IPS-15b (cell line): ENCODE results near the gene PXK.
"Not testable (repeated sequence)": the region's sequence is repeated elsewhere in the genome, so short reads cannot be mapped to it uniquely, and the experiment has no call there.

Source experiments
- H3K27me3 ChIP-seq: one replicate; pipeline ENCODE4 v1.6.1; 2013; ENCODE audit warnings: low read length; ENCODE audit not compliant: control insufficient read depth, insufficient read depth
- H3K36me3 ChIP-seq: one replicate; pipeline ENCODE4 v1.6.1; 2013; ENCODE audit warnings: low read length; ENCODE audit not compliant: control insufficient read depth, insufficient read depth
- H3K4me1 ChIP-seq: one replicate; pipeline ENCODE4 v1.6.1; 2013; ENCODE audit warnings: mild to moderate bottlenecking, low read length; ENCODE audit not compliant: control insufficient read depth, insufficient read depth
- H3K4me3 ChIP-seq: one replicate; pipeline ENCODE4 v1.5.1; 2013; ENCODE audit warnings: low read depth, low read length
- H3K9ac ChIP-seq: one replicate; pipeline ENCODE4 v1.6.1; 2013; ENCODE audit warnings: low read depth, mild to moderate bottlenecking, low read length
- H3K9me3 ChIP-seq: one replicate; pipeline ENCODE4 v1.6.1; 2013; ENCODE audit warnings: mild to moderate bottlenecking, low read length; ENCODE audit not compliant: control insufficient read depth, insufficient read depth

The PXK gene

DNA sequence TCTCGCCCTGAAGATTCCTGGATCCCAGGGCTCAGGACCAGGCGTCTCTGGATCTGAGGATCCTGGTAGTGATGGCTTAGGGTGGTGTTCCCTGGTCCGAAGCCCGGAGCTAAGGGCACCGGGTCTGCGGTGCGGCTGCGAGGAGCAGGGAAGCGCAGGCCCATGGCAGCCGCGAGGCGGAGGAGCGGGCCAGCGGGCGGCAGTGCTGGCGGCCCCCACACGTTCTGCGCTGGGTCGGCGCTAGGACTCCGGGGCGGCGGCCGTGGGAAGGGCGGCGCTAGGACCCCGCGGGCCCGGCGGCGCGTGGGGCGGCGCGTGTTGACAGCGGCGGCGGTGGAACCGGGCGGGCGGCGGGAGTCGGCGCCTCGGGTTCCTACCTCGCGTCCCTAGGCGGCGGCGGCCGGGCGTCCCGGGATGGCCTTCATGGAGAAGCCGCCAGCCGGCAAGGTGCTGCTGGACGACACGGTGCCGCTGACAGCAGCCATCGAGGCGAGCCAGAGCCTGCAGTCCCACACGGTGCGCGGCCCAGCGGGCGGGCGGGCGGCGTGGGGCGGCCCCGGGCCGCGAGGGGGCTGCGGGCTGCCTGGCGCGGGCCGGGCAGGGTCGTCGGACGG is at the start of gene PXK:
Gene PXK (plus strand): TSS at position 318 of the 614 bp plus-strand sequence. CDS start 97 bp downstream, at position 415.
- Histone ChIP-seq H3K4me1 (peaks cover 3% of the 10 kb centered on the region), H3K9me3 (no peaks in the 10 kb centered on the region), H3K36me3 (no peaks in the 10 kb centered on the region), H3K4me3 (peak within 1 kb of the TSS; percentile 71), H3K27me3 (peaks cover 26% of the 10 kb centered on the region), H3K9ac (peak within 1 kb of the TSS; percentile 54)

DNA sequence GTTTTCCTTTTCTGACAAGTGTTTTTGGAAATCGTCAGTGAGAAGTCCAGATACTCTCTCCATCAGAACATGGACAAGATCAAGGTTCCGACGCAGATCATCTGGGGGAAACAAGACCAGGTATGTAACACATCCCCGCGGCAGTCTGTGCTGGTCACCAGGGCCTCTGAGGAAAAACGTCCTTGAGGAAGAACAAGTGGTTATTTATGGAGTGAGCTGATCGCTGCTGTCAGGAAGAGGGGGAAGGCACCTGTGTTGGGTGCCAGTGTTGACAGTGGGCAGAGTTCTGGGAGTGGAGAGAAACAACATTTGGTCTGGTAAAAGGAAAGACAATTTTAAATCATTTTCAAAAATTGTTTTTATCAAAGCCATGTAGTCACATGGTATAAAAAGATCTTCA is 47.4 kb upstream of the PXK start:
- Histone ChIP-seq H3K9ac (no peak overlapping the region), H3K9me3 (no peaks in the 10 kb centered on the region)

GRCh38 chr3:58287354-58287753 is 45.3 kb upstream of the PXK start:
- H3K4me1 ChIP-seq: no peaks in the 10 kb centered on the region
- no peaks in the 10 kb centered on the region for H3K9me3 ChIP-seq
- no peaks in the 10 kb centered on the region for H3K36me3 ChIP-seq
- no peak overlapping the region for H3K4me3 ChIP-seq
- H3K27me3 ChIP-seq: no peaks in the 10 kb centered on the region
- no peak overlapping the region for H3K9ac ChIP-seq

More for the DNA sequence above, 47.4 kb upstream of the PXK start:
- Histone ChIP-seq H3K4me1 (no peaks in the 10 kb centered on the region), H3K36me3 (no peaks in the 10 kb centered on the region), H3K27me3 (no peaks in the 10 kb centered on the region), H3K4me3 (no peak overlapping the region)

DNA sequence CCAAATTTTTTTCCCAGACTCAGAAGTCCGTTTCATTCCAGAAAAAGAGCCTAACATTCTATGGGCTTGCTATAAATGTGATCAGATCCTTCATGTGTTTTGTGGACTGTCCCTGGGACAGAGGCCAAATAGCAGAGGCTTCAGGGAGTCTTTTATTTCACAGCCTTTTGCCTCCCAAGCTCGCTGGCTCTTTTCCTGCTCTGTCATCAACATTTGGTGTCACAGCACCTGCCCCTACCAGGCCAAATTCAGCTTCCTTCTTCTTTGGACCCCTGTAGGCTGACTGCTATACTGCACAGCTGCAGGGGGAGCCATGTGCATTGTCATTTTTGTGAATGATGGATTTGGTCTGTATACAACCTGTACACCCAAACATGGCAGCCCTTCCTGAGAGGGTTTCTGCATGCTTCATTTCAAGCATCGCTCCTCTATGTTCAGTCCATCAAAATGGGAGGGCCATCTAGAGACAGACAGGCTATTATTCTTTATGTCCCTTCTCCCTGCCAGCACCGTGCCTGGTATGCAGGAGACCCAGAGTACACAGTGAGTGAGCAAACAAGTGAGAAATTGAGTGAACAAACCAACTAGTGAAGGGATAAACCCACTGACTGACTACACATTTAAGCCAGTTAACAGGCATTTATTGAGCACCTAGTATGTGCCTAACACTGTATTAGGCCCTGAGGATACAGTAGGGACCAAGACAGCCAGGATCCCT is 44.5 kb upstream of the PXK start:
- H3K4me1 ChIP-seq: no peaks in the 10 kb centered on the region
- no peaks in the 10 kb centered on the region for H3K27me3 ChIP-seq
- no peaks in the 10 kb centered on the region for H3K9me3 ChIP-seq
- no peak overlapping the region for H3K4me3 ChIP-seq
- no peaks in the 10 kb centered on the region for H3K36me3 ChIP-seq
- no peak overlapping the region for H3K9ac ChIP-seq

DNA sequence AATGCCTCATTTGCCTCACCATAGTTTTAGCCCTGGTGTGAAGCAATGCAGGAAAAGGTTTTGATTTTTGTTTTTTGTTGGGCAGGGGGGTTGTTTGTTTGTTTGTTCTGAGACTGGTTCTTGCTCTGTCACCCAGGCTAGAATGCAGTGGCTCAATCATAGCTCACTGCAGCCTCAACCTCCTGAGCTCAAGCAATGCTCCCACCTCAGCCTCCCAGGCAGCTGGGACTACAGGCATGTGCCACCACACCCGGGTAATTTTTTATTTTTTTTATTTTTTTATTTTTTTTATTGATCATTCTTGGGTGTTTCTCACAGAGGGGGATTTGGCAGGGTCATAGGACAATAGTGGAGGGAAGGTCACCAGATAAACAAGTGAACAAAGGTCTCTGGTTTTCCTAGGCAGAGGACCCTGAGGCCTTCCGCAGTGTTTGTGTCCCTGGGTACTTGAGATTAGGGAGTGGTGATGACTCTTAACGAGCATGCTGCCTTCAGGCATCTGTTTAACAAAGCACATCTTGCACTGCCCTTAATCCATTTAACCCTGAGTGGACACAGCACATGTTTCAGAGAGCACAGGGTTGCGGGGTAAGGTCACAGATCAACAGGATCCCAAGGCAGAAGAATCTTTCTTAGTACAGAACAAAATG is 43.6 kb upstream of the PXK start:
- not testable (repeated sequence) for H3K9ac ChIP-seq, H3K4me1 ChIP-seq, H3K27me3 ChIP-seq, H3K4me3 ChIP-seq, H3K9me3 ChIP-seq, H3K36me3 ChIP-seq

DNA sequence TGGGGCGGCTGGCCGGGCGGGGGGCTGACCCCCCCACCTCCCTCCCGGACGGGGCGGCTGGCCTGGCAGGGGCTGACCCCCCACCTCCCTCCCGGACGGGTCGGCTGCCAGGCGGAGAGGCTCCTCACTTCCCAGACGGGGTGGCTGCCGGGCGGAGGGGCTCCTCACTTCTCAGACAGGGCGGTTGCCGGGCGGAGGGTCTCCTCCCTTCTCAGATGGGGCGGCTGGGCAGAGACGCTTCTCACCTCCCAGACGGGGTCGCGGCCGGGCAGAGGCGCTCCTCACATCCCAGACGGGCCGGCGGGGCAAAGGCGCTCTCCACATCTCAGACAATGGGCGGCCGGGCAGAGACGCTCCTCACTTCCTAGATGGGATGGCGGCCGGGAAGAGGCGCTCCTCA is 42.2 kb upstream of the PXK start:
- H3K36me3 ChIP-seq, H3K9me3 ChIP-seq, H3K27me3 ChIP-seq, H3K4me1 ChIP-seq, H3K9ac ChIP-seq, H3K4me3 ChIP-seq: not testable (repeated sequence)

GRCh38 chr3:58291671-58292338 is 40.9 kb upstream of the PXK start:
- no peaks in the 10 kb centered on the region for H3K27me3 ChIP-seq
- H3K9ac ChIP-seq: no peak overlapping the region
- no peaks in the 10 kb centered on the region for H3K9me3 ChIP-seq
- no peaks in the 10 kb centered on the region for H3K36me3 ChIP-seq
- H3K4me1 ChIP-seq: peaks cover 2% of the 10 kb centered on the region
- no peak overlapping the region for H3K4me3 ChIP-seq

DNA sequence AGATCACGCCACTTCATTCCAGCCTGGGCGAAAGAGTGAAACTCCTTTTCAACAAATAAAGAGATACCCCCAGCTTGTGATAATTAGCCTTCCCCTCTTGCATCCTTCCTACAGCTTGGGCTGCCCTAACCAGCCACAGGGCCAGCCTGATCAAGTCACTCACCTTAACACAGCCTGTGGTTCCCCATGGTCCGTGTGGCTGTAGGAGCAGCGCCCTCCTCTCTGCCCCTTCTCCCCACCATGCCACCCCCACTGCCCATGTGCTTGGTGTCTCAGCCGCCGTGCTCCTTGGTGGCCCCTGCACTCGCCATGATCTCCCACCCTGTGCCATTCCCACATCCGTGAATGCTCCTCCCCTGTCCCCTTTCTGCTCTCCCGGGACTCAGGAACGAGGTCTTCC is 39.8 kb upstream of the PXK start:
- Histone ChIP-seq H3K4me1 (peaks cover 2% of the 10 kb centered on the region), H3K27me3 (no peaks in the 10 kb centered on the region), H3K9me3 (no peaks in the 10 kb centered on the region)

GRCh38 chr3:58293516-58293915 is 39.2 kb upstream of the PXK start:
- H3K27me3 ChIP-seq: no peaks in the 10 kb centered on the region
- H3K4me3 ChIP-seq: no peak overlapping the region
- peaks cover 2% of the 10 kb centered on the region for H3K4me1 ChIP-seq
- no peak overlapping the region for H3K9ac ChIP-seq
- H3K9me3 ChIP-seq: no peaks in the 10 kb centered on the region
- no peaks in the 10 kb centered on the region for H3K36me3 ChIP-seq

More for the DNA sequence above, 39.8 kb upstream of the PXK start:
- H3K9ac ChIP-seq: no peak overlapping the region
- H3K36me3 ChIP-seq: no peaks in the 10 kb centered on the region
- no peak overlapping the region for H3K4me3 ChIP-seq

DNA sequence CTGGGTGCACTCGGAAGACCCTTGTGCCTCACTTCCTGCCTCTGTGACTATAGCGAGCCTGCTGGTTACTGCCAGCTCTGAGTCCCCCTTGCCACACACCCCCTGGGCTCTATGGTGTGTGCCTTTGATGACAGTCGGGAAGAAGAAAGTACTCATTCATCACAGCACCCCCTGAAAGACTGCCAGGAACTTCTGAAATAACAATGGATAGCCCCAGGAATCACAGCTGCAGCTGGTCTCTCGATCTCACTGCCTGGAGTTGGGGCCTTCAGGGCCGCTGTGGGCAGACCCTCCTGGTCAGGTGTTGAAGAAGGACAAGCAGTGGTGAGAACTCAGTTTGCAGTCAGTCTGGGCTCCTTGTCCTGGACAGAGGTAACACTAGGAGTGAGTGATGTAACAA is 36.4 kb upstream of the PXK start:
- H3K9me3 ChIP-seq: no peaks in the 10 kb centered on the region
- H3K4me3 ChIP-seq: no peak overlapping the region
- H3K9ac ChIP-seq: no peak overlapping the region
- no peaks in the 10 kb centered on the region for H3K27me3 ChIP-seq
- peaks cover 2% of the 10 kb centered on the region for H3K4me1 ChIP-seq
- H3K36me3 ChIP-seq: no peaks in the 10 kb centered on the region

GRCh38 chr3:58296843-58297242 is 35.8 kb upstream of the PXK start:
- no peaks in the 10 kb centered on the region for H3K27me3 ChIP-seq
- no peak overlapping the region for H3K4me3 ChIP-seq
- peaks cover 2% of the 10 kb centered on the region for H3K4me1 ChIP-seq
- H3K9ac ChIP-seq: no peak overlapping the region
- H3K36me3 ChIP-seq: no peaks in the 10 kb centered on the region
- H3K9me3 ChIP-seq: no peaks in the 10 kb centered on the region
